ENCODE measurements around the gene ACSS2.

DNA sequence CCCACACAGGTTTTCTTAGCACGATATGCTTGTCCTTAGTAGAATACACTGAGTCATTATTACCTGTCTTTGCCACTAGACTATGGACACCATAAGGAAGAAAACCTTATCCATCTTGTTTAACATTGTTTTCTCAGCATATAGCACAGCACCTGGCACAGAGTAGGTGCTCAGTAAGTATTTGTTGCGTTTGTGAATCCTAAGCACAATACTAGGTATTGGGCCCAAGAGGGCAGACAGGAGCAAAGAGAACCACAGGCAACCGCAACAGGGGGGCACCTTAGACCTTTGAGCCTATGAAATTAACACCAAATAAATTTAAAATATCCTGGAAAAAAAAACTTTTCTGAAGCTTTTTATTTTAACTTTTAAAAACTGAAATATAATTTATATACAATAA lies 47.2 kb upstream of the ACSS2 start:
- TF ChIP-seq, protein P1, sequence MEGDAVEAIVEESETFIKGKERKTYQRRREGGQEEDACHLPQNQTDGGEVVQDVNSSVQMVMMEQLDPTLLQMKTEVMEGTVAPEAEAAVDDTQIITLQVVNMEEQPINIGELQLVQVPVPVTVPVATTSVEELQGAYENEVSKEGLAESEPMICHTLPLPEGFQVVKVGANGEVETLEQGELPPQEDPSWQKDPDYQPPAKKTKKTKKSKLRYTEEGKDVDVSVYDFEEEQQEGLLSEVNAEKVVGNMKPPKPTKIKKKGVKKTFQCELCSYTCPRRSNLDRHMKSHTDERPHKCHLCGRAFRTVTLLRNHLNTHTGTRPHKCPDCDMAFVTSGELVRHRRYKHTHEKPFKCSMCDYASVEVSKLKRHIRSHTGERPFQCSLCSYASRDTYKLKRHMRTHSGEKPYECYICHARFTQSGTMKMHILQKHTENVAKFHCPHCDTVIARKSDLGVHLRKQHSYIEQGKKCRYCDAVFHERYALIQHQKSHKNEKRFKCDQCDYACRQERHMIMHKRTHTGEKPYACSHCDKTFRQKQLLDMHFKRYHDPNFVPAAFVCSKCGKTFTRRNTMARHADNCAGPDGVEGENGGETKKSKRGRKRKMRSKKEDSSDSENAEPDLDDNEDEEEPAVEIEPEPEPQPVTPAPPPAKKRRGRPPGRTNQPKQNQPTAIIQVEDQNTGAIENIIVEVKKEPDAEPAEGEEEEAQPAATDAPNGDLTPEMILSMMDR (IDR thresholded peaks at IDR 0.05) = no peak
- no peak for TF ChIP-seq POLR2A (IDR thresholded peaks at IDR 0.05)

Data from lower leg skin (tissue), 3 donors.